Transverse colon (tissue), 4 donors: ENCODE results near the gene PNPLA1. TPM values are rescaled to one million over a fixed set of nuclear protein-coding genes. Genes with fewer than 3 reads are reported as not detected.

Experiments
- DNase-seq: peaks from one replicate; pipeline ENCODE4 v3.0.0-alpha.2; 2019
- H3K27ac ChIP-seq, 4 donors: fragments of 200-600 bp; sonication (generic); 2 replicates each; pipeline ENCODE4 v1.5.1; 2016 to 2018; ENCODE audit warnings: inconsistent platforms in 4 of 4
- H3K27me3 ChIP-seq: fragments of 200-600 bp; sonication (generic); 2 replicates; pipeline ENCODE4 v1.5.1; 2017; ENCODE audit warnings: inconsistent platforms
- H3K36me3 ChIP-seq, 4 donors: fragments of 200-600 bp; sonication (generic); 2 replicates each; pipeline ENCODE4 v1.5.1; 2017 to 2019; ENCODE audit warnings: inconsistent platforms in 4 of 4
- H3K4me1 ChIP-seq, 4 donors: fragments of 200-600 bp; sonication (generic); 2 replicates each; pipeline ENCODE4 v1.5.1; 2017 to 2020; ENCODE audit warnings: inconsistent platforms in 4 of 4
- H3K4me3 ChIP-seq, 4 donors: fragments of 200-600 bp; sonication (generic); 1 replicate in 1 of 4; 2 replicates in 3 of 4; pipeline versions ENCODE4 v1.5.1 to v1.6.1; 2017 to 2019; ENCODE audit warnings: inconsistent platforms in 4 of 4
- H3K9me3 ChIP-seq, 2 donors: fragments of 200-600 bp; sonication (generic); 2 replicates each; pipeline ENCODE4 v1.5.1; 2017 to 2019; ENCODE audit warnings: inconsistent platforms in 2 of 2
- CTCF ChIP-seq, 5 experiments: fragments of 200-600 bp in 3 of 5; fragments of 450-650 bp in 2 of 5; sonication (generic) in 3 of 5; IDR thresholded peaks; 1 replicate in 2 of 5; 2 replicates in 3 of 5; pipeline ENCODE4 v1.5.1; 2016 to 2017; ENCODE audit warnings: antibody characterized with exemption in 5 of 5, inconsistent platforms in 3 of 5, mild to moderate bottlenecking in 2 of 5, moderate library complexity in 1 of 5
- EP300 ChIP-seq: sonication (generic); formaldehyde crosslinking; IDR thresholded peaks from one replicate; pipeline ENCODE4 v1.6.1; 2017; ENCODE audit warnings: antibody characterized with exemption, low read depth
- POLR2A ChIP-seq: fragments of 450-650 bp; IDR thresholded peaks from one replicate; pipeline ENCODE4 v1.6.1; 2016; ENCODE audit warnings: antibody characterized with exemption, mild to moderate bottlenecking, moderate library complexity
- POLR2AphosphoS5 ChIP-seq, 3 donors: sonication (generic); formaldehyde crosslinking; IDR thresholded peaks; one replicate each; pipeline ENCODE4 v1.6.1; 2016; ENCODE audit warnings: antibody characterized with exemption in 3 of 3
- WGBS, 2 donors: methylation state at CpG; one replicate each; pipeline ENCODE4 v1.1.5; 2018; ENCODE audit warnings: low coverage in 1 of 2; 5-methylcytosine and 5-hydroxymethylcytosine counted together
- in situ Hi-C, 4 donors: fragments of 200-750 bp; cut with MboI; loops; one replicate each; pipeline versions ENCODE4 v1.15.0 to v1.15.1; 2017; ENCODE audit warnings: low sequenced_read_pairs in 3 of 4, low pct_ligation_motif_present in 1 of 4, low pct_unique_long_range_greater_than_20kb in 1 of 4
- intact Hi-C: fragments of 100-400 bp; cut with DNase I; formaldehyde crosslinking; loops from one replicate; pipeline ENCODE4 v1.15.1; 2023; ENCODE audit warnings: low total_unique reads
- total RNA-seq, 4 donors: library from RNA; depleted of rRNA; stranded (reverse); fragments of >200 nt; gene quantifications; one replicate each; pipeline ENCODE4 v1.1.0, GENCODE V29; 2016

PNPLA1 gene
- total RNA-seq, 4 donors from 2014 or later, result 0.79 to 1.1 TPM; not detected in 2

GRCh38 chr6:36247693-36248092 lies 22.2 kb upstream of the PNPLA1 start:
- no peak overlapping the region for H3K4me3 ChIP-seq
- no peak for DNase-seq
- WGBS, 2 donors, result 67% methylated on average over 6 of the region's 6 CpGs; no CpG with 5 or more reads in 1 of the 2 donors
- intact Hi-C loops (no loop called here), in situ Hi-C loops (no loop called here)
- no peaks in the 10 kb centered on the region for H3K36me3 ChIP-seq
- H3K4me1 ChIP-seq, result peaks cover 0 to 13% (median 4%) of the 10 kb centered on the region in 4 donors
- no peaks in the 10 kb centered on the region for H3K9me3 ChIP-seq
- H3K27ac ChIP-seq, result no peak overlapping the region
- no peaks in the 10 kb centered on the region for H3K27me3 ChIP-seq
- TF ChIP-seq EP300 (no peak), CTCF (IDR thresholded peaks at IDR 0.05) (no peak), POLR2A (no peak), POLR2AphosphoS5 (IDR thresholded peaks at IDR 0.05) (no peak)

- WGBS, 2 donors, result 70 to 85% methylated on average over 1 of the region's 1 CpG
- H3K27ac ChIP-seq, result no peak overlapping the region
- no peaks in the 10 kb centered on the region for H3K36me3 ChIP-seq
- no peaks in the 10 kb centered on the region for H3K27me3 ChIP-seq
- H3K9me3 ChIP-seq, result no peaks in the 10 kb centered on the region
- intact Hi-C loops (no loop called here), in situ Hi-C loops (no loop called here)
- no peak for TF ChIP-seq CTCF (IDR thresholded peaks at IDR 0.05)
- no peak for TF ChIP-seq POLR2AphosphoS5 (IDR thresholded peaks at IDR 0.05)
- TF ChIP-seq POLR2A, result no peak
- no peak for TF ChIP-seq EP300
- H3K4me1 ChIP-seq, result peaks cover 0 to 13% (median 4%) of the 10 kb centered on the region in 4 donors
- DNase-seq, result no peak
- no peak overlapping the region for H3K4me3 ChIP-seq
Measured at GRCh38 chr6:36248980-36249379, 20.9 kb upstream of the PNPLA1 start.

- intact Hi-C loops (no loop called here), in situ Hi-C loops (no loop called here)
- peaks cover 0 to 13% (median 4%) of the 10 kb centered on the region in 4 donors for H3K4me1 ChIP-seq
- H3K36me3 ChIP-seq, result no peaks in the 10 kb centered on the region
- H3K27ac ChIP-seq, result no peak overlapping the region
- TF ChIP-seq POLR2A (no peak), EP300 (no peak), POLR2AphosphoS5 (IDR thresholded peaks at IDR 0.05) (no peak), CTCF (IDR thresholded peaks at IDR 0.05) (no peak)
- H3K27me3 ChIP-seq, result no peaks in the 10 kb centered on the region
- no peak overlapping the region for H3K4me3 ChIP-seq
- H3K9me3 ChIP-seq, result no peaks in the 10 kb centered on the region
- WGBS, 2 donors, result 75 to 81% methylated on average over 4 to 5 of the region's 5 CpGs
- no peak for DNase-seq
Measured at GRCh38 chr6:36249536-36249935, 20.3 kb upstream of the PNPLA1 start.

GRCh38 chr6:36252005-36252404 lies 17.9 kb upstream of the PNPLA1 start:
- no peak overlapping the region for H3K27ac ChIP-seq
- intact Hi-C loops (no loop called here), in situ Hi-C loops (no loop called here)
- no peaks in the 10 kb centered on the region for H3K36me3 ChIP-seq
- no peak for DNase-seq
- H3K4me1 ChIP-seq, result peaks cover 0 to 6% (median 0%) of the 10 kb centered on the region in 4 donors
- H3K27me3 ChIP-seq, result no peaks in the 10 kb centered on the region
- 93% methylated on average over 2 of the region's 2 CpGs; no CpG with 5 or more reads in 1 of the 2 donors for WGBS, 2 donors
- TF ChIP-seq EP300 (no peak), POLR2A (no peak), CTCF (IDR thresholded peaks at IDR 0.05) (no peak), POLR2AphosphoS5 (IDR thresholded peaks at IDR 0.05) (no peak)
- no peak overlapping the region for H3K4me3 ChIP-seq
- no peaks in the 10 kb centered on the region for H3K9me3 ChIP-seq
